Suprapubic skin (tissue), 4 donors: Measurements from ENCODE around the gene TUBE1. TPM values are rescaled to one million over a fixed set of nuclear protein-coding genes. Genes with fewer than 3 reads are reported as not detected.

Source experiments
- DNase-seq, 2 donors: peaks; one replicate each; pipeline ENCODE4 v3.0.0-alpha.2; 2019; ENCODE audit warnings: low spot score in 2 of 2
- H3K27ac ChIP-seq: fragments of 200-600 bp; sonication (generic); one replicate; pipeline ENCODE4 v1.5.1; 2019
- H3K27me3 ChIP-seq: fragments of 200-600 bp; sonication (generic); one replicate; pipeline ENCODE4 v1.5.1; 2019
- H3K36me3 ChIP-seq: fragments of 200-600 bp; sonication (generic); one replicate; pipeline ENCODE4 v1.5.1; 2019
- H3K4me1 ChIP-seq: fragments of 200-600 bp; sonication (generic); one replicate; pipeline ENCODE4 v1.5.1; 2019
- H3K4me3 ChIP-seq: fragments of 200-600 bp; sonication (generic); one replicate; pipeline ENCODE4 v1.5.1; 2019; ENCODE audit warnings: mild to moderate bottlenecking
- H3K9me3 ChIP-seq: fragments of 200-600 bp; sonication (generic); one replicate; pipeline ENCODE4 v1.5.1; 2019
- EP300 ChIP-seq: sonication (generic); formaldehyde crosslinking; IDR thresholded peaks from one replicate; pipeline ENCODE4 v1.6.1; 2017; ENCODE audit warnings: antibody characterized with exemption
- POLR2A ChIP-seq, 2 donors: fragments of 450-650 bp; IDR thresholded peaks; one replicate each; pipeline ENCODE4 v1.6.1; 2017; ENCODE audit warnings: antibody characterized with exemption in 2 of 2, mild to moderate bottlenecking in 2 of 2, moderate library complexity in 2 of 2
- POLR2AphosphoS5 ChIP-seq, 3 donors: sonication (generic); formaldehyde crosslinking; IDR thresholded peaks; one replicate each; pipeline ENCODE4 v1.6.1; 2017; ENCODE audit warnings: antibody characterized with exemption in 3 of 3
- WGBS: methylation state at CpG from one replicate; pipeline ENCODE4 v1.1.5; 2018; 5-methylcytosine and 5-hydroxymethylcytosine counted together
- total RNA-seq, 4 donors: library from RNA; depleted of rRNA; stranded (reverse); fragments of >200 nt; gene quantifications; one replicate each; pipeline ENCODE4 v1.1.0, GENCODE V29; 2016
- TF ChIP-seq, protein P1 (sequence below), 2 donors: fragments of 200-600 bp in 1 of 2; fragments of 450-650 bp in 1 of 2; sonication (generic) in 1 of 2; IDR thresholded peaks; one replicate each; pipeline ENCODE4 v1.5.1; 2016 to 2019; ENCODE audit warnings: antibody characterized with exemption in 2 of 2, mild to moderate bottlenecking in 1 of 2, moderate library complexity in 1 of 2

The TUBE1 gene
- total RNA-seq, 4 donors from 2014 or later, result 19.6 to 82.2 (median 31.2) TPM

DNA sequence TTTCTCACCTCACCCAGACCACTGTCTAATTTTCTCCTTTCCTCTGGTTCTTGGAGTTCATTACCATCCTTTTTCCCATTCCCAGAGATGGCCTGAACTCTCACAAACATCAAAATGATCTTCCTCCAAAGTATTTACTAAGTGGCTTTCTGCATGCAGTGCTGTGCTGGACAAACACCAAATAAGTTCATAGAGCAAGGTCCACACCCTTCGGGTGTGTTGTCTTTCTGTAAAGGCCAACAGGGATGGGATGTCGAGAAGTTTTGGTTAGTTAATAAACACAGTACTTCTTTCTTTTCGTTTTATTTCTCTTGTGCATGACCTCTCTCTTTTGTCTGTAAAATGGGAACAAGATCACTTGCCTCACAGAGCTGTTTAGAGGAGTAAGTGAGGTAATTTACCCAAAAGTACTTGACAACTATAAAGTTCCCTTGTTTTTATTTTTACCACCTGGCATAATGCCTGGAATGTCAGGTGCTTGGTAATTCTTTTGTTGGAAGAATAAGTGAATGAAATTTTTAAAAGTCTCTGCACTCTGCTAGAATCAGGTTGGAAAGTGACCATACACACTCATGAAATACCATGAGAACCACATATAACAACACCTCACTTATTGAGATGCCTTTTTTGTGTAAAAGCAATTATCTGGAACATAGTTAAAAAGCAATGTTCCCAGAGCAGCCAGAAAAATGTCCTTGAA, 56.2 kb downstream of the TUBE1 start:
- H3K27ac ChIP-seq, result peak overlapping the region; percentile 77
- 25% methylated on average over 3 of the region's 3 CpGs for WGBS
- TF ChIP-seq EP300 (no peak), POLR2A (IDR thresholded peaks at IDR 0.05) (no peak), POLR2AphosphoS5 (IDR thresholded peaks at IDR 0.05) (no peak)
- TF ChIP-seq, protein P1, sequence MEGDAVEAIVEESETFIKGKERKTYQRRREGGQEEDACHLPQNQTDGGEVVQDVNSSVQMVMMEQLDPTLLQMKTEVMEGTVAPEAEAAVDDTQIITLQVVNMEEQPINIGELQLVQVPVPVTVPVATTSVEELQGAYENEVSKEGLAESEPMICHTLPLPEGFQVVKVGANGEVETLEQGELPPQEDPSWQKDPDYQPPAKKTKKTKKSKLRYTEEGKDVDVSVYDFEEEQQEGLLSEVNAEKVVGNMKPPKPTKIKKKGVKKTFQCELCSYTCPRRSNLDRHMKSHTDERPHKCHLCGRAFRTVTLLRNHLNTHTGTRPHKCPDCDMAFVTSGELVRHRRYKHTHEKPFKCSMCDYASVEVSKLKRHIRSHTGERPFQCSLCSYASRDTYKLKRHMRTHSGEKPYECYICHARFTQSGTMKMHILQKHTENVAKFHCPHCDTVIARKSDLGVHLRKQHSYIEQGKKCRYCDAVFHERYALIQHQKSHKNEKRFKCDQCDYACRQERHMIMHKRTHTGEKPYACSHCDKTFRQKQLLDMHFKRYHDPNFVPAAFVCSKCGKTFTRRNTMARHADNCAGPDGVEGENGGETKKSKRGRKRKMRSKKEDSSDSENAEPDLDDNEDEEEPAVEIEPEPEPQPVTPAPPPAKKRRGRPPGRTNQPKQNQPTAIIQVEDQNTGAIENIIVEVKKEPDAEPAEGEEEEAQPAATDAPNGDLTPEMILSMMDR (IDR thresholded peaks at IDR 0.05), result no peak

DNA sequence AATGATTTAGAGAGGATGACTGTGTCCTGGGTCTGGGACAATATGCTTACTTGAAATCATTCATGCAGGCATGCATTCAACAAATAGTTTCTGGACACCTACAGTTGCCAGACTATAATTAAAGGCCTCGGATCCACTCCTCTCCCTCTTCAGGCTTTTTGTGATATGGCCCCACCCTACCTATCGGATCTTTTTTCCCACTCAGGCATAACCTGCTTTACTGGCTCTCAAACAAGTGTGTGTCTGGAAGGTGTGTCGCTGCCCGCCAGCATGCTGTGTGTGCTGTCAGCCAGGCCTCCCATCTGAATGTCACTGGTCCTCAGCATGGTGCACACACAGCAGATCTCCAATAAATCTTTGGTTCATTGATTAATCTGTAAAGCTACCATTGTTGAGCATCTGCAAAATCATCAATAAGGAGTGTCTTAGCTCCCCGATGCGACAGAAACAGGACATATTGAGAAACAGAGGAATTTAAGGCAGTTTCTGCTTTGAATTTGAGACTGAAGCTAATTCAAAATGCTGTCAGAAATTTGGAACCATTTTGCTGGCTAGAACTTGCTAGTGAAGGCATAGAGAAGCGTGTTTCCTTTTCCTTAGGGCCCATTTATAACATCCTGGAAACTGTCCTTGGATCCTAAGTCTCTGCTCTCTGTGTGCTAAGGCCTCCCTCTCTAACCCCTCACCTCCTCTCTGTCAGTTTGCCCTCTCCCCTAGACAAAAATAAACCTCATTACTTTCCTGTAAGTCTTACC, 56.9 kb downstream of the TUBE1 start:
- H3K4me1 ChIP-seq, result peaks cover 50% of the 10 kb centered on the region
- H3K27ac ChIP-seq, result peak overlapping the region; percentile 77
- no peak for DNase-seq
- no peaks in the 10 kb centered on the region for H3K9me3 ChIP-seq
- TF ChIP-seq, protein P1 (IDR thresholded peaks at IDR 0.05), result no peak
- TF ChIP-seq EP300 (no peak), POLR2A (IDR thresholded peaks at IDR 0.05) (no peak), POLR2AphosphoS5 (IDR thresholded peaks at IDR 0.05) (no peak)
- 74% methylated on average over 7 of the region's 7 CpGs for WGBS
- no peak overlapping the region for H3K4me3 ChIP-seq
- H3K27me3 ChIP-seq, result no peaks in the 10 kb centered on the region
- H3K36me3 ChIP-seq, result no peaks in the 10 kb centered on the region

More for the DNA sequence above, 56.2 kb downstream of the TUBE1 start:
- Histone ChIP-seq H3K4me3 (no peak overlapping the region), H3K27me3 (no peaks in the 10 kb centered on the region), H3K9me3 (no peaks in the 10 kb centered on the region), H3K4me1 (peaks cover 51% of the 10 kb centered on the region), H3K36me3 (no peaks in the 10 kb centered on the region)
- no peak for DNase-seq

- H3K27me3 ChIP-seq, result no peaks in the 10 kb centered on the region
- WGBS, result 85% methylated on average over 15 of the region's 15 CpGs
- H3K9me3 ChIP-seq, result no peaks in the 10 kb centered on the region
- H3K27ac ChIP-seq, result peak overlapping the region; percentile 62
- DNase-seq, result no peak
- peaks cover 41% of the 10 kb centered on the region for H3K4me1 ChIP-seq
- no peak overlapping the region for H3K4me3 ChIP-seq
- TF ChIP-seq POLR2A (IDR thresholded peaks at IDR 0.05), result no peak
- no peak for TF ChIP-seq EP300
- TF ChIP-seq, protein P1 (IDR thresholded peaks at IDR 0.05), result peak in 1 of 2 donors; percentile 51
- no peak for TF ChIP-seq POLR2AphosphoS5 (IDR thresholded peaks at IDR 0.05)
- no peaks in the 10 kb centered on the region for H3K36me3 ChIP-seq
Measured at GRCh38 chr6:112029045-112029822, 58.0 kb downstream of the TUBE1 start.

- 55% methylated on average over 3 of the region's 3 CpGs for WGBS
- no peak for DNase-seq
Measured at GRCh38 chr6:112027942-112028674, 59.2 kb downstream of the TUBE1 start.

More at GRCh38 chr6:112027942-112028674, 59.2 kb downstream of the TUBE1 start:
- no peak overlapping the region for H3K4me3 ChIP-seq
- no peaks in the 10 kb centered on the region for H3K36me3 ChIP-seq
- peak overlapping the region; percentile 62 for H3K27ac ChIP-seq
- H3K27me3 ChIP-seq, result no peaks in the 10 kb centered on the region
- H3K9me3 ChIP-seq, result no peaks in the 10 kb centered on the region
- peaks cover 33% of the 10 kb centered on the region for H3K4me1 ChIP-seq
- TF ChIP-seq POLR2A (IDR thresholded peaks at IDR 0.05) (no peak), POLR2AphosphoS5 (IDR thresholded peaks at IDR 0.05) (no peak), EP300 (no peak)
- TF ChIP-seq, protein P1 (IDR thresholded peaks at IDR 0.05), result no peak
